CMK (cell line): ENCODE measurements around the gene LSM3.

ENCODE experiments used
- DNase-seq: peaks from one replicate; pipeline ENCODE4 v3.0.0-alpha.2; 2010; ENCODE audit warnings: low read depth

LSM3 gene

DNA sequence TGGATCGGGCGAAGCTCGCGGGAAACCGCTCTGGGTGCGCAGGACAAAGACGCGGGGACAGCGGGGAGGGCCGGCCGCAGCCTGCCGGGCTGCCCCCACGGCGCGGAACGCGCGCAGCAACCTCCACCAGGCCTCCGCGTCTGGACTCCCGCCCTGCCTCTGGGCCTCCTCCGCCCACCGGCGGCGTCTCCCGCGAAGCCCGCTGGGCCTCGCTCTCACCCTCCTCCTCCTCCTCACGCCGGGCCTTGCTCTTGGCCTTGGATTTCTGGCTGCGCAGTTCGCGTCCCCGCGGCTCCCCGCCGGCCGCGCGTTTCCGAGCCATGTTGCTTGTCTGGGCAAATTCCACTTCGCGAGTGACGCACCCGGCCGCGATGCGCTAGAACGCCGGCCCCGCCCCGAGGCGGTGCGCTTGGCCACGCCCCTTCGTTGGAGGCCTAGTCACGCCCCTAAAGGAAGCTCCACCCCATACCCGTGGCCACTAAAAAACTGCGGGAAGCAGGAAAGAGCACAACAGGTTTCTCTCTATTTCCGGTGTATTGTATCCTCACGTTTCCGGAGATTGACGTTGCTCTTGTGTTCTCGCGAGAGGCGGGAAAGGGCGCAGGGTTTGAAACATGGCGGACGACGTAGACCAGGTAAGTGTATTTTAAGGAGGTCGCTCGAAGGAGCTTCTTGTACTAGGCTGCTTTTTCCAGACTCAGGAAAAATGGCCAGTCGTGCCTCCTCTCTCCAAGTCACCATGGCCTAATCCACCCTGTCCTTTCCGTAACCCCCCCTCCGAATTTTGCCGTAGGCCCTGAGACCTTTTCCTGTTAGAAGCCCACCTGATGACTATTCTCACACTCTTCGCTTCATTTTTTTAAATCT lies at the start of gene LSM3, which contains the start of gene XPC:
Gene LSM3, plus strand, starts transcription at position 571 of the 867 bp plus-strand sequence. Its CDS starts 44 bp downstream, at position 615.
Gene XPC, minus strand, starts transcription at position 355 of the 867 bp plus-strand sequence. Its CDS starts 33 bp downstream, at position 322.
- DNase-seq, result peak; percentile 95

DNA sequence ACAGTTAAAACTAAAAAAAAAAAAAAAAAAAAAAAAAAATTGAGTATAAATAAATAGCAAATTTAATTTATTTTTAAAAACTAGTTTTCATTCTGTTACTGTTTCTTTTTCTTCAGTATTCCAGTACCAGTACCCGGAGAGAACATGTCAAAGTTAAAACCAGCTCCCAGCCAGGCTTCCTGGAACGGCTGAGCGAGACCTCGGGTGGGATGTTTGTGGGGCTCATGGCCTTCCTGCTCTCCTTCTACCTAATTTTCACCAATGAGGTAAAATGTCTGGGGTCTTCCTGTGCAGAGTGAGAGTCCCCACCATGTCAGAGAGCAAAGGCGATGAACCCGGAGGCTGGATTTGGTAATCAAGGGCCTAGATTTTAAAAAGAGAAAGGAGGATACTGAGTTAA lies 49.3 kb upstream of the LSM3 start:
- DNase-seq, result no peak

DNA sequence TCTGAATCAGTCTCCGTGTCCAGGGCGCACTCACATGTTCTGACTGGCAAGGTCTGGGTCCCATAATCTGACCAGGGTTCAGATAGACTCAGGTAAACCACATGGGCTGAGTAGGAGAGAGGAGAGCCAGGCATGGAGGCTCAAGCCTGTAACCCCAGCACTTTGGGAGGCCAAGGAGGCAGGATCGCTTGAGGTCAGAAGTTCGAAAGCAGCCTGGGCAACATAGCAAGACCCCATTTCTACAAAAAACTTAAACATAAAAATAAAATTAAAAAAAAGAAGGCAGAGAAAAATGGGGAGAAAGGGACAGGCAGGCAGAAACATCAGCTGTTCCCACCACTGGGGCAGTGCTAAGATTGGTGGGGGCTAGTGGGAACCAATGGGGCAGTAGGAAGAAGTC lies 48.4 kb upstream of the LSM3 start:
- no peak for DNase-seq

DNA sequence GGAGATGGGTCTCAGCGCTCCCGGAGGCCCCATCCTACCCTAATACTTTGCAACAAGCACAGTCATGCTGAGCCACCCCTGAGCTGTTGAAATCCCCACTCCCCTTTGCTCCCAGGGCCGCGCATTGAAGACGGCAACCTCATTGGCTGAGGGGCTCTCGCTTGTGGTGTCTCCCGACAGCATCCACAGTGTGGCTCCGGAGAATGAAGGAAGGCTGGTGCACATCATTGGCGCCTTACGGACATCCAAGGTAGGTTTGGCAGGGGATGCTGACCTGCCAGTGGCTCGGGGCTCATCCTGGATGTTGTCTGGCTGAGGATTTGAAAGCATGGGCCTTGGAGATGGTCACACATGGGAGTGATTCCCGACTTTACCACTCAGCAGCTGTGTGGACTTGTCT lies 47.9 kb upstream of the LSM3 start:
- no peak for DNase-seq

DNA sequence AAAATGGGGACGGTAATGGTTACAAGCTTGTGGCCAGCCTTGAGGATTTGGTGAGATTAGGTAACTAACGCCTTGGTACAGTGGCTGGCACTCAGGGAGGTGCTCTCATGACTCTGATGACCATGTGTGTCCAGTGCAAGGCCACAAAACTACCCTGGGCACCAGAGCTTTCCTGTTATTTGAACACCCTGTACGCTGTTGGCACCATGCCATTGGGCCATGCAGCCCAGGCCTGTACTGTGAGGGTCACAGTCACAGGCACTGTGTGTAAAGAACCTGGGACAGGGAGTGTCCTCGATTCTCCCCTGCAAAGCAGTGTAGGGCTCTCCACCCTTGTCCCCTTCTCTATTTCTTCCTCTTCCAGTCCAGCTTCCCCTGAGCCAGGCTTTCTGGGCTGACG lies 47.5 kb upstream of the LSM3 start:
- DNase-seq, result no peak

GRCh38 chr3:14132120-14132519 lies 46.5 kb upstream of the LSM3 start:
- no peak for DNase-seq

DNA sequence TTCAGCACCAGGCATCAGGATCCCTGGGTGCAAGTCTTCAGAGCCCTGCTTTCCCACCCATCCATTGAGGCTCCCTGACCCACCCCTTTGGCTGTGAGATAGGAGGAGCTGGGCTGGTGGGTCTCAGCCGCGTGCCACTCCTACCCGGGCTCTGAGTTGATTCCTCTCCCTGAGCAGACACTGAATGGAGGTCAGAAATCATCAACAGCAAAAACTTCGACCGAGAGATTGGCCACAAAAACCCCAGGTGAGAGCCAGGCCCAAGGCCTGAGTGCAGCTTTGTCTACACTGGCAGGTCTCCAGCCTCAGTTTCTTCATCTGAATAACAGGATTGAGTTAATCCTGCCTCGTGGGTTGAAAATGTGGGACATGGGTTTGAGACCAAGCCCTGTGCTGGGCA lies 45.9 kb upstream of the LSM3 start:
- DNase-seq, result no peak

DNA sequence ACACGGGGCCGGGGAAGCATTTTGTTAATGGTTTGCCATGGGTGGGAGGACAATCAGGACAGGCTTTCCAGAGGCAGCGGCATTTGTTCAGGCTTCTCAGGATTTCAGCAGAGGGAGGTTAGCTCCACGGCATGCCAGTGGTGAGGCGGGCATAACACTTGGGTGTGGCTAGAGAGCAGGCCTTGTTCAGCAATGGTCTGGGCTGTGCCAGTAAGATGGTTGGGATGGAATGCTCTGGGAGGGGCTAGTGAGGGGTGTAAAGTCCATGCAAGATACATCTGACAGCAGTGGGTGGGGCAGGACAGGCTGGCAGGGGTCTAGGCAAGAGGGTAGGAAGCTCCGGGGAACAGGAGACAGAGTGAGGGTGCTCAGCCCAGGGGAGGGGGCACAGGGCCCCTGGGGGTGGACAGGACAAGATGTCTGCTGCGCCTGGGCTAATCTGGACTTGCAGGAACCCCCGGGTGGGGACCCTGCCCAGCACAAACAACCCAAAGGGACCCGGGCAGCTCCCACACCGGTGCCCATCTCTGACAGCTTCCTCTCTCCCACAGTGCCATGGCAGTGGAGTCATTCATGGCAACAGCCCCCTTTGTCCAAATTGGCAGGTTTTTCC lies 45.3 kb upstream of the LSM3 start:
- no peak for DNase-seq

- no peak for DNase-seq
Measured at GRCh38 chr3:14133876-14134275, 44.7 kb upstream of the LSM3 start.

DNA sequence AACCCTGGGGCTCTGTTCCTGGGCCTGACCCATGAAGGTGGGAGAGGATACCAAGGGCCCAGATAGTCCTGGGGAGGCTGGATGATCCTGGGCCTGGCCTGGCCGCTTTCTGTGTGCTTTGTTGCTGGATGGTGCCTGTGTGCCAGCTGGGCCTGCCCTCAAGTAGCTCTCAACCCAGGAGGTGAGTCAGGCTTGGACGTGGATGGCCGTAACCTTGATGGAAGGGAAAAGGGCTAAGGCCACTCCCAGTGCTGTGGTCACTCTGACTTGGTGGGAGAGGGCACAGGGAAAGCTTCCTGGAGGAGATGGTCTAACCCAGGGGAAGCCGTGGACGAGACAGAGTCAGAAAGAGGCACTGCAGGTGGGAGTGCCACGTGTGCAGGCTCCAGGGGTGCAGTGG lies 44.3 kb upstream of the LSM3 start:
- no peak for DNase-seq

- no peak for DNase-seq
Measured at GRCh38 chr3:14135581-14135980, 43.0 kb upstream of the LSM3 start.

DNA sequence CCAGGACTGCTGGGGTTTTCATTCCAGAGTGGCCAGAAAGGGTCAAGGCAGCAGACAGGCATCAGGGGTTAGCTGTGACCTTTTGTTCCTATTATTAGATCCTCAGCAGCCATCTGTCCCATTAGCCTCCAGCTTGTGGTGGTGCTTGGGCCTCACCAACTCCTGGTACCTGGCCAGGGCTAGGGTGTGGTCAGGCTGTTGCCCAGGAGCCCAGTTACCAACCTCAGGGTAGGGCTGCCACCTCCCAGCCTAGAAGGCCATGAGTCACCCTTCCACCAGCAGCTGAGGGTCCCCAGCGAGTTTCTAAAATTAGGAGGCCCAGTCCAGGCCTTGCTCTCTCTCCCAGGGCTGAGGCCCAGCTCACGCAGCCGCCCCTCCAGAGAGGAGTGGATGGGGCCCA lies 41.6 kb upstream of the LSM3 start:
- no peak for DNase-seq

DNA sequence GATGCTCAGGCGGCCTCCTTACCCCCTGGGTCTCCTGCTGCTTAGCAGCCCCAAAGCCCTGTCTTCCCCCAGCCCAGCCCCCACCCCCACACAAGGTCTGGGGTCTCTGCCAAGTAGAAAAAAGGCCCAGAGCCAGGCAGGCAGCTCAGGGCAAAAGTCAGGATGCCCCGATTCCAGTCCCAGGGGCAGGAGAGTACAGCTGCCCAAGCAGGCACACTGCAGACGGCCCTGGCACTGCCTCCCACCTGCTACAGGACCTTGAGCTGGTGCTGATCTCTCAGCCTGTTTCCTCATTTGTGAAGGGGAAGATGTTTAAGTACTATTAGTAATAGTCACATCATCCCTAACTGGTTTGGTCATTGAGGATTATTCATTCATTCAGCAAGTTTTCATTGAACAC lies 41.2 kb upstream of the LSM3 start:
- DNase-seq, result no peak

GRCh38 chr3:14138109-14138877 lies 40.3 kb upstream of the LSM3 start:
- no peak for DNase-seq

DNA sequence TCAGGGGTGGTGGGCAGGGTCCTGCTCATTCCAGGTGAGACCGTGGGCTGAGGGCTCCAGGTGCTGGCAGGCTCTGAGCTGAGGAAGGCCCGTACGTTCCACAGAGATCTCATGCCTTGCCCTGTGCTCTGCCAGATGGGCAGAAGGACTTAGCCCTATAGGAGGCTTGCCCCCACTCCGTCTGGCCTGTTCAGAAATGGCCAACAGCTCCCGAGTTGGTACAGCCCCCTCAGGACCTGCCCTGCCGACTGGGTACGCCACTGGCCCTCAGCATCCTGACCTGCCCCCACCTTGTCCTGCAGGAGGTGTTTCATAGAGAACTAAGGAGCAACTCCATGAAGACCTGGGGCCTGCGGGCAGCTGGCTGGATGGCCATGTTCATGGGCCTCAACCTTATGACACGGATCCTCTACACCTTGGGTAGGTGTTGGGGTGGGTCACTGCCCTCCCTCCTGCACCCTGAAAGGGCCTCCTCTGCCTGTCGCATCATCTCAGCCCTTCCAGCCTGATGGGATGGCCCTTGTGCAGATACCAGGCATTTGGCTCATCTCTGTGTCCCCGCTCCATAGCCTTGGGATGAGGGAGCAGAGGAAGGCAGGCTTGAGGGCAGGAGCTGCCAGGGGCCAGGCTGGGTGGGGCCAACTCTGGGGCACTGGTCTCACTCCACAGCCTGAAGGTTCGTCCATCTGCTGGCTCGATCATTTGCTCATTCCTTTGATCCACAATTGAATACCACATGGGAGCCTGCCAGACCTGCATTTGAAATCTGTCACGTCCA lies 39.5 kb upstream of the LSM3 start:
- DNase-seq, result no peak

- DNase-seq, result no peak
Measured at GRCh38 chr3:14139771-14140170, 38.8 kb upstream of the LSM3 start.

DNA sequence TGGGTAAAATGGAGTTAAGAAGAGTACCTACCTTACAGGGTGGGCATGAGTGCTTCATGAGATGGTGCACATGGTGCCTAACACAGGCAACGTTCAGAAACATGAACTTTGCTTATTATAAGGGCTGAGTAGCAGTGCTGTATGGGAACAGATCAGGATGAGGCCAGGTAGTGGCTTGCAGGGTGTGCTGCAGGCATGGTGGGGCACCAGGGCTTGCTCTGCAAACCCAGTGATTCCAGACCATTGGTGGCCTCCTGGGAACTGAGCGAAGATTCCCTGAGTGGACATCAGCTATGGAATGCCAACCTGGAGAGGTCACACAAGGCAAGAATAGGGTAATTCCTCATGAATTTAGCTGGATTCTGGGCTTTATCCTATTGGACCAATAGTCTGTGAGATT lies 37.9 kb upstream of the LSM3 start:
- no peak for DNase-seq

- no peak for DNase-seq
Measured at GRCh38 chr3:14141144-14141543, 37.5 kb upstream of the LSM3 start.

DNA sequence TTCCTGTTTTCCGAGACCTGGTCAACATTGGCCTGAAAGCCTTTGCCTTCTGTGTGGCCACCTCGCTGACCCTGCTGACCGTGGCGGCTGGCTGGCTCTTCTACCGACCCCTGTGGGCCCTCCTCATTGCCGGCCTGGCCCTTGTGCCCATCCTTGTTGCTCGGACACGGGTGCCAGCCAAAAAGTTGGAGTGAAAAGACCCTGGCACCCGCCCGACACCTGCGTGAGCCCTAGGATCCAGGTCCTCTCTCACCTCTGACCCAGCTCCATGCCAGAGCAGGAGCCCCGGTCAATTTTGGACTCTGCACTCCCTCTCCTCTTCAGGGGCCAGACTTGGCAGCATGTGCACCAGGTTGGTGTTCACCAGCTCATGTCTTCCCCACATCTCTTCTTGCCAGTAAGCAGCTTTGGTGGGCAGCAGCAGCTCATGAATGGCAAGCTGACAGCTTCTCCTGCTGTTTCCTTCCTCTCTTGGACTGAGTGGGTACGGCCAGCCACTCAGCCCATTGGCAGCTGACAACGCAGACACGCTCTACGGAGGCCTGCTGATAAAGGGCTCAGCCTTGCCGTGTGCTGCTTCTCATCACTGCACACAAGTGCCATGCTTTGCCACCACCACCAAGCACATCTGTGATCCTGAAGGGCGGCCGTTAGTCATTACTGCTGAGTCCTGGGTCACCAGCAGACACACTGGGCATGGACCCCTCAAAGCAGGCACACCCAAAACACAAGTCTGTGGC lies 36.8 kb upstream of the LSM3 start:
- DNase-seq, result no peak

DNA sequence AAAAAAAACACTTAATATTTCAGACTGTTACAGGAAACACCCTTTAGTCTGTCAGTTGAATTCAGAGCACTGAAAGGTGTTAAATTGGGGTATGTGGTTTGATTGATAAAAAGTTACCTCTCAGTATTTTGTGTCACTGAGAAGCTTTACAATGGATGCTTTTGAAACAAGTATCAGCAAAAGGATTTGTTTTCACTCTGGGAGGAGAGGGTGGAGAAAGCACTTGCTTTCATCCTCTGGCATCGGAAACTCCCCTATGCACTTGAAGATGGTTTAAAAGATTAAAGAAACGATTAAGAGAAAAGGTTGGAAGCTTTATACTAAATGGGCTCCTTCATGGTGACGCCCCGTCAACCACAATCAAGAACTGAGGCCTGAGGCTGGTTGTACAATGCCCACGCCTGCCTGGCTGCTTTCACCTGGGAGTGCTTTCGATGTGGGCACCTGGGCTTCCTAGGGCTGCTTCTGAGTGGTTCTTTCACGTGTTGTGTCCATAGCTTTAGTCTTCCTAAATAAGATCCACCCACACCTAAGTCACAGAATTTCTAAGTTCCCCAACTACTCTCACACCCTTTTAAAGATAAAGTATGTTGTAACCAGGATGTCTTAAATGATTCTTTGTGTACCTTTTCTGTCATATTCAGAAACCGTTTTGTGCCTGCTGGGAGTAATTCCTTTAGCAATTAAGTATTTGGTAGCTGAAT lies 35.9 kb upstream of the LSM3 start:
- DNase-seq, result no peak
